Smooth muscle cell of the brain vasculature (primary cell): ENCODE measurements around the gene TRAPPC2B.
"Not testable (repeated sequence)": the region's sequence is repeated elsewhere in the genome, so short reads cannot be mapped to it uniquely, and the experiment has no call there.

Experiments used
- DNase-seq: peaks from one replicate; pipeline ENCODE4 v3.0.0-alpha.2; 2012; ENCODE audit warnings: low read depth, low spot score

TRAPPC2B gene

GRCh38 chr19:57374179-57374578 lies 10.8 kb downstream of the TRAPPC2B start:
- DNase-seq: no peak

- DNase-seq: not testable (repeated sequence)
Measured at GRCh38 chr19:57374647-57375046, 11.3 kb downstream of the TRAPPC2B start.

- DNase-seq: no peak
Measured at GRCh38 chr19:57376151-57376550, 12.8 kb downstream of the TRAPPC2B start.

GRCh38 chr19:57377498-57378146 lies 14.3 kb downstream of the TRAPPC2B start:
- no peak for DNase-seq

GRCh38 chr19:57380923-57381322 lies 17.6 kb downstream of the TRAPPC2B start:
- no peak for DNase-seq

- no peak for DNase-seq
Measured at GRCh38 chr19:57382806-57383488, 19.6 kb downstream of the TRAPPC2B start.

GRCh38 chr19:57389194-57389729 lies 25.9 kb downstream of the TRAPPC2B start:
- DNase-seq: no peak

GRCh38 chr19:57389730-57390598 lies 26.6 kb downstream of the TRAPPC2B start, which contains the start of gene ZNF548:
ZNF548 (plus strand) TSS chr19:57389854; CDS start chr19:57390100, 246 bp downstream.
- peak; percentile 97 for DNase-seq

- no peak for DNase-seq
Measured at GRCh38 chr19:57395710-57396109, 32.4 kb downstream of the TRAPPC2B start.

- no peak for DNase-seq
Measured at GRCh38 chr19:57398868-57399267, 35.5 kb downstream of the TRAPPC2B start.

- DNase-seq: no peak
Measured at GRCh38 chr19:57403737-57404563, 40.6 kb downstream of the TRAPPC2B start.

- no peak for DNase-seq
Measured at GRCh38 chr19:57406516-57407123, 43.3 kb downstream of the TRAPPC2B start.

- peak; percentile 79 for DNase-seq
Measured at GRCh38 chr19:57410877-57411671, 47.7 kb downstream of the TRAPPC2B start, which contains the start of gene ZNF17. ZNF17 (plus strand) TSS chr19:57411161; CDS start chr19:57413616, 2,455 bp downstream.
